CD4-positive, alpha-beta memory T cell (primary cell): ENCODE results near the gene RIPOR1. TPM values are rescaled to one million over a fixed set of nuclear protein-coding genes. Genes with fewer than 3 reads are reported as not detected.
"Not testable (repeated sequence)": the region's sequence is repeated elsewhere in the genome, so short reads cannot be mapped to it uniquely, and the experiment has no call there.

Experiments
- CTCF ChIA-PET: fragments of 350-600 bp; sonication (Branson Sonifier 250); formaldehyde crosslinking; loops from one replicate; lab custom pipeline; 2021; ENCODE audit warnings: inconsistent platforms; ENCODE audit not compliant: partially characterized antibody; lab: Charles Lee
- POLR2A ChIA-PET: fragments of 350-600 bp; sonication (Branson Sonifier 250); formaldehyde crosslinking; loops from one replicate; lab custom pipeline; 2021; ENCODE audit not compliant: partially characterized antibody; lab: Charles Lee
- DNase-seq, 5 donors: peaks; one replicate each; pipeline versions ENCODE4 v3.0.0 to v3.0.0-alpha.2; 2020 to 2022; ENCODE audit warnings: mixed read lengths in 1 of 5
- H3K27ac ChIP-seq: one replicate; pipeline ENCODE4 v1.7.0; 2013; ENCODE audit warnings: low read depth, low read length
- H3K27me3 ChIP-seq: 2 replicates; pipeline ENCODE4 v1.7.0; 2013; ENCODE audit warnings: mild to moderate bottlenecking, low read length, moderate library complexity; ENCODE audit not compliant: insufficient read depth
- H3K36me3 ChIP-seq: 2 replicates; pipeline ENCODE4 v1.7.0; 2013; ENCODE audit warnings: mild to moderate bottlenecking, low read length, moderate library complexity; ENCODE audit not compliant: insufficient read depth
- H3K4me1 ChIP-seq: 2 replicates; pipeline ENCODE4 v1.7.0; 2013; ENCODE audit warnings: mild to moderate bottlenecking, low read length, moderate library complexity; ENCODE audit not compliant: insufficient read depth
- H3K4me3 ChIP-seq, 2 donors: one replicate each; pipeline ENCODE4 v1.7.0; 2013; ENCODE audit warnings: low read length in 2 of 2, mild to moderate bottlenecking in 1 of 2
- H3K9me3 ChIP-seq, 2 donors: one replicate each; pipeline ENCODE4 v1.7.0; 2013; ENCODE audit warnings: low read length in 2 of 2, control low read depth in 1 of 2; ENCODE audit not compliant: control insufficient read depth in 1 of 2
- H3K27ac Mint-ChIP-seq, 7 donors: one replicate each; pipeline ENCODE4 v1.8.0; 2020 to 2021; ENCODE audit warnings: mixed read lengths in 7 of 7, mild to moderate bottlenecking in 6 of 7, inconsistent platforms in 3 of 7, moderate library complexity in 3 of 7
- H3K27me3 Mint-ChIP-seq, 2 donors: one replicate each; pipeline ENCODE4 v1.8.0; 2020 to 2021; ENCODE audit warnings: mixed read lengths in 2 of 2
- H3K36me3 Mint-ChIP-seq, 2 donors: one replicate each; pipeline ENCODE4 v1.8.0; 2020 to 2021; ENCODE audit warnings: mixed read lengths in 2 of 2, inconsistent platforms in 1 of 2, mild to moderate bottlenecking in 1 of 2
- H3K4me1 Mint-ChIP-seq, 4 donors: one replicate each; pipeline ENCODE4 v1.8.0; 2020 to 2021; ENCODE audit warnings: mixed read lengths in 4 of 4, mild to moderate bottlenecking in 1 of 4
- H3K4me3 Mint-ChIP-seq, 8 donors: one replicate each; pipeline ENCODE4 v1.8.0; 2020 to 2021; ENCODE audit warnings: mixed read lengths in 8 of 8, mild to moderate bottlenecking in 7 of 8, moderate library complexity in 6 of 8, inconsistent platforms in 3 of 8
- H3K9me3 Mint-ChIP-seq, 8 donors: one replicate each; pipeline ENCODE4 v1.8.0; 2020 to 2021; ENCODE audit warnings: mixed read lengths in 8 of 8, mild to moderate bottlenecking in 5 of 8, inconsistent platforms in 3 of 8, moderate library complexity in 1 of 8
- intact Hi-C: fragments of 100-400 bp; cut with micrococcal nuclease; formaldehyde crosslinking; loops from one replicate; pipeline ENCODE4 v1.15.1; 2023
- polyA plus RNA-seq, 2 donors: library from polyadenylated mRNA; unstranded; fragments of 300-500 nt; fragmentation: Illumina TruSeq; gene quantifications; one replicate each; pipeline ENCODE4 v1.2.3, GENCODE V29; 2021
- total RNA-seq, 2 experiments: library from RNA; stranded (reverse); gene quantifications; one replicate each; pipeline ENCODE4 v1.2.3, GENCODE V29; 2021

Gene RIPOR1
- total and polyA plus RNA-seq, 4 experiments from 2014 or later: 0.75 to 53.8 (median 26.9) TPM

- POLR2A ChIA-PET: no interaction called here
- intact Hi-C loops: no loop called here
- DNase-seq: no peak
- H3K27me3 Mint-ChIP-seq: no peaks in the 10 kb centered on the region
- Histone ChIP-seq H3K4me1 (peaks cover 15% of the 10 kb centered on the region), H3K27me3 (no peaks in the 10 kb centered on the region), H3K27ac (no peak overlapping the region), H3K4me3 (no peak overlapping the region), H3K36me3 (no peaks in the 10 kb centered on the region), H3K9me3 (no peaks in the 10 kb centered on the region)
- H3K4me3 Mint-ChIP-seq: no peak overlapping the region
- peak overlapping the region in 3 of 7 donors; percentile 29 to 67 (median 53) for H3K27ac Mint-ChIP-seq
- H3K9me3 Mint-ChIP-seq: no peaks in the 10 kb centered on the region
- peaks cover 4 to 13% of the 10 kb centered on the region in 2 donors for H3K36me3 Mint-ChIP-seq
- H3K4me1 Mint-ChIP-seq: peaks cover 9 to 25% (median 20%) of the 10 kb centered on the region in 4 donors
- CTCF ChIA-PET: interaction anchor here (1.3 to 25.6 kb wide), 2 partner anchors 10 to 18 kb away, joined by 3 to 712 read pairs; no protein-coding TSS in a partner anchor
These were observed 29.5 kb upstream of the RIPOR1 start for GRCh38 chr16:67499106-67499505.

- H3K27ac ChIP-seq: peak overlapping the region; percentile 48
- H3K27me3 ChIP-seq: no peaks in the 10 kb centered on the region
- Mint-ChIP-seq H3K4me3 (peak overlapping the region in 7 of 8 donors; percentile 50 to 86 (median 78)), H3K9me3 (no peaks in the 10 kb centered on the region), H3K4me1 (peaks cover 35 to 61% (median 47%) of the 10 kb centered on the region in 4 donors), H3K27me3 (no peaks in the 10 kb centered on the region), H3K27ac (peak overlapping the region; percentile 78 to 98 (median 97)), H3K36me3 (peaks cover 2 to 10% of the 10 kb centered on the region in 2 donors)
- H3K4me3 ChIP-seq: no peak overlapping the region
- no peaks in the 10 kb centered on the region for H3K9me3 ChIP-seq
- intact Hi-C loops: no loop called here
- peaks cover 56% of the 10 kb centered on the region for H3K4me1 ChIP-seq
- ChIA-PET CTCF (interaction anchor here (1.4 to 3.1 kb wide), 6 partner anchors 10 to 43 kb away, joined by 3 to 18 read pairs (median 10); partner anchors contain the start of gene ATP6V0D1), POLR2A (interaction anchor here (1.1 to 2.1 kb wide), 4 partner anchors 9 to 23 kb away, joined by 3 to 11 read pairs (median 6); partner anchors contain the start of gene ATP6V0D1)
- peak; percentile 42 to 62 (median 48) for DNase-seq
- no peaks in the 10 kb centered on the region for H3K36me3 ChIP-seq
These were observed 24.3 kb upstream of the RIPOR1 start for GRCh38 chr16:67504031-67505021.

- H3K9me3 Mint-ChIP-seq: no peaks in the 10 kb centered on the region
- POLR2A ChIA-PET: interaction anchor here (0.9 kb wide), 1 partner anchor 159 kb away, joined by 3 read pairs; no protein-coding TSS in a partner anchor
- H3K27ac Mint-ChIP-seq: peak overlapping the region; percentile 64 to 91 (median 82)
- DNase-seq: no peak
- H3K36me3 Mint-ChIP-seq: peaks cover 0 to 8% of the 10 kb centered on the region in 2 donors
- CTCF ChIA-PET: interaction anchor here (1.2 to 3.1 kb wide), 4 partner anchors 8 to 139 kb away, joined by 4 to 14 read pairs (median 7); partner anchors contain the start of gene CARMIL2
- no peaks in the 10 kb centered on the region for H3K27me3 Mint-ChIP-seq
- no peaks in the 10 kb centered on the region for H3K9me3 ChIP-seq
- intact Hi-C loops: no loop called here
- H3K4me1 ChIP-seq: peaks cover 56% of the 10 kb centered on the region
- no peak overlapping the region for H3K4me3 ChIP-seq
- no peaks in the 10 kb centered on the region for H3K36me3 ChIP-seq
- H3K4me1 Mint-ChIP-seq: peaks cover 37 to 67% (median 48%) of the 10 kb centered on the region in 4 donors
- H3K27ac ChIP-seq: no peak overlapping the region
- H3K4me3 Mint-ChIP-seq: peak overlapping the region in 4 of 8 donors; percentile 19 to 65 (median 34)
- H3K27me3 ChIP-seq: no peaks in the 10 kb centered on the region
These were observed 22.2 kb upstream of the RIPOR1 start for GRCh38 chr16:67506468-67506867.

GRCh38 chr16:67509016-67509415 is 19.6 kb upstream of the RIPOR1 start:
- Mint-ChIP-seq H3K4me1 (peaks cover 29 to 49% (median 38%) of the 10 kb centered on the region in 4 donors), H3K27me3 (no peaks in the 10 kb centered on the region), H3K4me3 (peak overlapping the region in 2 of 8 donors; percentile 15 to 34), H3K27ac (peak overlapping the region in 6 of 7 donors; percentile 51 to 84 (median 66)), H3K9me3 (no peaks in the 10 kb centered on the region), H3K36me3 (peaks cover 0 to 8% of the 10 kb centered on the region in 2 donors)
- Histone ChIP-seq H3K4me1 (peaks cover 50% of the 10 kb centered on the region), H3K36me3 (no peaks in the 10 kb centered on the region), H3K27ac (no peak overlapping the region), H3K9me3 (no peaks in the 10 kb centered on the region), H3K4me3 (no peak overlapping the region), H3K27me3 (no peaks in the 10 kb centered on the region)
- ChIA-PET CTCF (interaction anchor here (1.0 to 18.1 kb wide), 3 partner anchors 13 to 160 kb away, joined by 5 to 712 read pairs (median 24); partner anchors contain the start of genes AGRP and ATP6V0D1), POLR2A (interaction anchor here (0.7 kb wide), 1 partner anchor 26 kb away, joined by 3 read pairs; no protein-coding TSS in a partner anchor)
- intact Hi-C loops: no loop called here
- DNase-seq: no peak

GRCh38 chr16:67513892-67514291 is 14.7 kb upstream of the RIPOR1 start:
- not testable (repeated sequence) for DNase-seq, H3K27ac ChIP-seq, H3K27me3 ChIP-seq, H3K27me3 Mint-ChIP-seq, H3K36me3 ChIP-seq, H3K9me3 Mint-ChIP-seq, H3K9me3 ChIP-seq, H3K4me3 Mint-ChIP-seq, H3K36me3 Mint-ChIP-seq, H3K4me3 ChIP-seq
- POLR2A ChIA-PET: interaction anchor here (0.6 to 3.2 kb wide), 11 partner anchors 9 to 748 kb away, joined by 3 to 14 read pairs (median 4); partner anchors contain the start of genes ATP6V0D1 and CTCF
- Mint-ChIP-seq H3K4me1 (peaks cover 8 to 15% (median 12%) of the 10 kb centered on the region in 4 donors), H3K27ac (peak overlapping the region in 1 of 7 donors; percentile 69)
- intact Hi-C loops: loop anchor here (1.0 kb wide), 3 partner anchors 20 to 86 kb away; partner anchors contain the start of gene ATP6V0D1
- CTCF ChIA-PET: interaction anchor here (0.7 to 18.1 kb wide), 23 partner anchors 8 to 407 kb away, joined by 3 to 712 read pairs (median 4); partner anchors contain the start of genes ACD, AGRP, ATP6V0D1 and CARMIL2
- H3K4me1 ChIP-seq: peaks cover 13% of the 10 kb centered on the region

- DNase-seq: peak; percentile 74 to 82 (median 79)
- ChIA-PET POLR2A (interaction anchor here (0.6 to 3.2 kb wide), 14 partner anchors 10 to 748 kb away, joined by 3 to 14 read pairs (median 3); partner anchors contain the start of genes ATP6V0D1 and CTCF), CTCF (interaction anchor here (0.7 to 18.1 kb wide), 23 partner anchors 8 to 407 kb away, joined by 3 to 712 read pairs (median 4); partner anchors contain the start of genes ACD, AGRP, ATP6V0D1 and CARMIL2)
- peaks cover 4 to 10% (median 7%) of the 10 kb centered on the region in 4 donors for H3K4me1 Mint-ChIP-seq
- no peaks in the 10 kb centered on the region for H3K9me3 Mint-ChIP-seq
- no peak overlapping the region for H3K27ac ChIP-seq
- H3K27ac Mint-ChIP-seq: peak overlapping the region in 3 of 7 donors; percentile 37 to 72 (median 69)
- intact Hi-C loops: loop anchor here (1.0 kb wide), 3 partner anchors 20 to 86 kb away; partner anchors contain the start of gene ATP6V0D1
- no peak overlapping the region for H3K4me3 ChIP-seq
- peak overlapping the region in 2 of 8 donors; percentile 50 to 57 for H3K4me3 Mint-ChIP-seq
- peaks cover 8% of the 10 kb centered on the region for H3K4me1 ChIP-seq
- no peaks in the 10 kb centered on the region for H3K9me3 ChIP-seq
- no peaks in the 10 kb centered on the region for H3K36me3 ChIP-seq
- H3K36me3 Mint-ChIP-seq: no peaks in the 10 kb centered on the region
- H3K27me3 ChIP-seq: no peaks in the 10 kb centered on the region
- no peaks in the 10 kb centered on the region for H3K27me3 Mint-ChIP-seq
These were observed 14.2 kb upstream of the RIPOR1 start for GRCh38 chr16:67514382-67514828.
